GM13976 (cell line): ENCODE measurements around the gene MARCHF3.

Experiments used
- DNase-seq: peaks from one replicate; pipeline ENCODE4 v3.0.0; 2012; ENCODE audit warnings: low spot score
- in situ Hi-C: fragments of 300-500 bp; cut with MboI; formaldehyde crosslinking; loops from one replicate; pipeline ENCODE4 v1.12.0; 2022; ENCODE audit warnings: low sequenced_read_pairs, mixed read lengths, inconsistent platforms; ENCODE audit not compliant: unreplicated experiment
- TF ChIP-seq, protein P1 (sequence below): IDR thresholded peaks from 2 replicates; pipeline ENCODE4 v1.5.1; 2012; ENCODE audit warnings: borderline replicate concordance, mild to moderate bottlenecking; ENCODE audit not compliant: insufficient read depth; ENCODE audit errors: extremely low read depth, missing control alignments, control extremely low read depth

The MARCHF3 gene

DNA sequence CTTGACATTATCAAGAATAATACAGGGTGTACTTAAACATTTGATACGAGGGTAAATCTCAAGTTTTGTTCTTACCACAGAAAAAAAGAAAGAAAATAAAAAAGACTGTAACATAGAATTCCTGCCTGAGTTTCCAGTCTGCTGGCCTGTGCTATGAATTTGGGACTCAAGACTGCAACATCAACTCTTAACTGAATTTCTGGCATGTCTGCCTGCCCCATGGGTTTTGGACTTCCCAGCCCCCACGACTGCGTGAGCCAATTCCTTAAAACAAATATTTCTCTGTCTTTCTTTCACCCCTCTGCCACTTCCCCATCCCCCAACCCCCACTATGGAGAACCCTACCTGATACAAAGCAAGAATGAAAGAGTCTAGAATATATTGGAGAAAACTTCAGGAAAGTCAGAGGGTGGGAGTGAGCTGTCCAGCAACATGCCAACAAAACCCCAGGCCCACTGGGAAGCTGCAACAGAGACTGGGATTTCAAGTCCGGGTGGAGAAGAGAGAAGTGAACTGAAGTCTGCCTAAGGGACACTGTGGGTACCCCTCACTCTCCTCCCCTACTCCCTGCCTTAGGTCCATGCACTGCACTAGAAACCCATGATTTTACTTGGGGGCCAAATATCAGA, 43.0 kb downstream of the MARCHF3 start:
- TF ChIP-seq, protein P1, sequence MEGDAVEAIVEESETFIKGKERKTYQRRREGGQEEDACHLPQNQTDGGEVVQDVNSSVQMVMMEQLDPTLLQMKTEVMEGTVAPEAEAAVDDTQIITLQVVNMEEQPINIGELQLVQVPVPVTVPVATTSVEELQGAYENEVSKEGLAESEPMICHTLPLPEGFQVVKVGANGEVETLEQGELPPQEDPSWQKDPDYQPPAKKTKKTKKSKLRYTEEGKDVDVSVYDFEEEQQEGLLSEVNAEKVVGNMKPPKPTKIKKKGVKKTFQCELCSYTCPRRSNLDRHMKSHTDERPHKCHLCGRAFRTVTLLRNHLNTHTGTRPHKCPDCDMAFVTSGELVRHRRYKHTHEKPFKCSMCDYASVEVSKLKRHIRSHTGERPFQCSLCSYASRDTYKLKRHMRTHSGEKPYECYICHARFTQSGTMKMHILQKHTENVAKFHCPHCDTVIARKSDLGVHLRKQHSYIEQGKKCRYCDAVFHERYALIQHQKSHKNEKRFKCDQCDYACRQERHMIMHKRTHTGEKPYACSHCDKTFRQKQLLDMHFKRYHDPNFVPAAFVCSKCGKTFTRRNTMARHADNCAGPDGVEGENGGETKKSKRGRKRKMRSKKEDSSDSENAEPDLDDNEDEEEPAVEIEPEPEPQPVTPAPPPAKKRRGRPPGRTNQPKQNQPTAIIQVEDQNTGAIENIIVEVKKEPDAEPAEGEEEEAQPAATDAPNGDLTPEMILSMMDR: no peak
- DNase-seq: no peak
- in situ Hi-C loops: no loop called here

DNA sequence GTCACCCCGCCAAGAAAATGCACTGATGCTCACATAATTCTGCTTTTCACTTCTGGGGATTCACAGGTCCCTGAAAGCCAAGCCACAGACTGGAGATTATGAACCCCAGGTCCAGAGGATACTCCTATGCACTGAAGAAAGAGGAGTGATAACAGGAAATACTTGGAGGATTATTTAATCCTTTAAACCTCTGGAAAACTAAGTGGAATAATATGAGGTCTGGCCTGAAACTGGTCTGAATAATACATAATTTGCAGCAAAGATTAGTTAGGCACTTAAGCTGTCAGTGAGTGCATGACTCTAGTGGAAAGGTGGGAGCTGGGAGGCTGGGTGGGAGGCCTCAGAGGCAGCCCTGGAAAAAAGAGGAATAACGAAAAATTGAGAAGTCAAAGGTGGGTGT, 45.7 kb downstream of the MARCHF3 start:
- DNase-seq: no peak
- in situ Hi-C loops: no loop called here
- TF ChIP-seq, protein P1: no peak

DNA sequence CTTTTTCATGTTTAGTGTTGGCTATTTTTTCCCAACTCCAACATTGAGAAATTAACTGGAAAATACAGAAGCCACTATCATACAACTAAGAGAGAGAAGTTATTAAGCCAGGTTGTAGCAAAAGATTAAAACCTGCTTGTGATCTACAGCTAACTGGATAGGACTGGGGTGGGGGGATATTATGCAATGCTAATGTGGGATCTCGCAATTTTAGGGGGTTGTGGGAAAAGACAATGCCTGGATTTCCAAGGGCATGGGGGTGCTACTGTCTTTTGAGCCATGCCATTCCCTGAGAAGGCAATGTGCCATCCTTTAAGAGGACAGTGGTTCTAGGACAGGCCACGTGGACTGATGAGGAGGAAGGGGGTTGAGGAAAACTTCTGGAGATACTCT, 46.5 kb downstream of the MARCHF3 start:
- in situ Hi-C loops: no loop called here
- no peak for DNase-seq
- TF ChIP-seq, protein P1: no peak

DNA sequence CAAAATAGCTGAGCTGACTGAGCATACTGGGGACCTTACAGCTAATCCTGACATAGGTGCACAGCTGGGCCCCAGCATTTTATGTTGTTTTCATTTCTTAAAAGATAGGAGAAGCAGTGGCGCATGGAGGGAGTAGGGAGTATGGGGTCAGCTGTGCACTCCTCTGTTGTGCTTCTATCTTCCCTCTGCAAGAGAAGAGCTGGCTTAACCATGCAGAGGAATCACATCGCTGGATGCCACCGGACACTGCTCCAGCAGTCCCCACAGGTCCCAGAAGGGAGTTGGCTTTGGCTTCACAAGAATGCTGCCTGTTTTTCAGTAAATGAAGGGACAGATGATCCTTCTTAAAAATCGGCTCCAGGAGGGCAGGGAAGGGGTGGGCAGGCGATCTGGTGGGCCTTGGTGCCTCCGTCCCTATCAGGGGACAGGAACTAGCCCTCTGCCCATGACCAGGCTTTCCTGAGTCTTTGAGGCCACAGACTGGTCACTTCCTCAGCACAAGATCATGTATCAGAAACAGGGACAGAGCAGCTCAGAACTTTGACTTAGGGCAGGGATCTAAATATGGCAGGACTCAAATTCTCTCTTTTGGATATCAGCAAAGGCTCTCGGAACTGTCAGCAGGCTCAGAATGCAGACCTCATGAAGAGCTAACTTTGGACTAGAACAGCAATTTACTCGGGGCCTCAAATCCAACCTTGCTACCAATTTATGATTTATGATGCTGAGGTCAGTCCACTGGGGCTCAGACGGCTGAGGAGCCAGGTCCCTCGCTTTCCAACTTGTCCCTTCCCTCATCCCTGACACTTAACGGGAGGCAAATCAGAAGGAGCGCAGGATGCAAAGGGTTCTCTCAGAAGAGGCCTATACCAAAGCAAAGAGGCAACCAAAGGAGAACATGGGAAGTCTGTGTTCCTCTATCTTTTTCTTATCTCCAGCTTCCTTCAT, 47.2 kb downstream of the MARCHF3 start:
- in situ Hi-C loops: no loop called here
- TF ChIP-seq, protein P1: no peak

DNA sequence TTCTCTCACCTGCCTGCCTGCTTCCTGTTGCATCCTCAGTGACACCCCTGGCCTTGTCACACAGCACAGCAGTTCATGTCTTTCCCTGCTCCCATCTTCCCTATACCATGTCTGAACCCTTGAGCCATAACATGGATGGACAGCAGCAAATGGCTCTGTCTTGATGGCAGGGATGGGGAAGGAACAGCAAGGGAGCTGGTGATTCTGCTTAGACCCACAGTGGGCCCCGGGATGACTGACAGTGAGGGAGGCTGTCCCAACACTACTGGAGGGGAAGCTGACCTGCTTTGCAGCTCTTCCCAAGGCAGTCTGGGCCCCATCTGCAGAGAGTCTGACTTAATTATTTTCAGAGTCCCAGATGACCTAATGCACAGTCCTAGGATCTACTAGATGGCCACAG, 48.2 kb downstream of the MARCHF3 start:
- TF ChIP-seq, protein P1: no peak

More for the DNA sequence above, 47.2 kb downstream of the MARCHF3 start:
- DNase-seq: no peak

DNA sequence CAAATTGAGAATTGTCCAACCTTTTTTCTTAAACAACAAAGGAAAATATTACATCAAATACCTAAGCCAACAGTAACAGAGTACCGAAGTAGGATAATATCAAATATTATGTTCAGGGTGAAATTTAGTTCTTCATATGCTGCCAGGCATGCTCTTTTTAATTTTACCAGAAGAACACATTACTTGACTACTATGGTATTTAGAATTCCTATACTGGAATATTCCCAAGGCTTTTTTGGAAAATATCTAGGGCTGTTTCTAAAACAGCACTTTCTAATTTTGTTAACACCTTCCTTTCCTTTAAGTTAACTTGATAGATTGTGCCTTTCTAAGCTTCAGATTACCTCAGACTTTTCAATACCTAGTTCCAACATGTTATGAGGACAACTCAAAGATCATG, 48.7 kb downstream of the MARCHF3 start:
- no peak for DNase-seq
- in situ Hi-C loops: no loop called here
- TF ChIP-seq, protein P1: no peak

More for the DNA sequence above, 48.2 kb downstream of the MARCHF3 start:
- in situ Hi-C loops: no loop called here
- DNase-seq: no peak
